Measurements from ENCODE around the gene ENAH.

GRCh38 chr1:225613006-225613405, 39.9 kb downstream of the ENAH start:
- TF ChIP-seq CTCF (IDR thresholded peaks at IDR 0.05; ENCODE audit: low read length) (no peak), EZH2 (IDR thresholded peaks at IDR 0.05; ENCODE audit: borderline replicate concordance, low read length) (no peak)
